Hypothalamus (tissue), 51 donors: ENCODE measurements around the gene VSNL1.

Experiments
- DNase-seq, 51 donors: peaks; one replicate each; lab custom pipeline; 2025; lab: John Stamatoyannopoulos, UW

Gene VSNL1

DNA sequence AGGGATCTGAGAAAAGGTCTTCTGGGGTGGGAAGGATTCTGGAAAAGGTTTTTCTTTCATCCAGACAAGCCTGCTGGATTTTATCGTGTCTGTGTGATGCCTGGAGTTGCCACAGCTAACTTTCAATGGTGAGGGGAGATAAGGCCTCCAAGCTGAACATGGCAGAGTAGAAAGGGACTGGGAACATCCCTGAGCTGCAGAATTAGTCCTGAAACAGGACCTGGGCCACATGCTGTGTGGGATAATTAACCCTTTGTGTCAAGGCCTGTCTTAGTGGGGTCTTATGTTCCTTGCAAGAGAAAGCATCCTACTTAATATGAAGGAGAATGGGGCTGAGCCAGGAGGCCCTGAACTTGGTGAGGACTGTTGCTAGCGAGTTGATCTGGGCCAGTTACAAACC lies 66.4 kb downstream of the VSNL1 start:
- no peak for DNase-seq

DNA sequence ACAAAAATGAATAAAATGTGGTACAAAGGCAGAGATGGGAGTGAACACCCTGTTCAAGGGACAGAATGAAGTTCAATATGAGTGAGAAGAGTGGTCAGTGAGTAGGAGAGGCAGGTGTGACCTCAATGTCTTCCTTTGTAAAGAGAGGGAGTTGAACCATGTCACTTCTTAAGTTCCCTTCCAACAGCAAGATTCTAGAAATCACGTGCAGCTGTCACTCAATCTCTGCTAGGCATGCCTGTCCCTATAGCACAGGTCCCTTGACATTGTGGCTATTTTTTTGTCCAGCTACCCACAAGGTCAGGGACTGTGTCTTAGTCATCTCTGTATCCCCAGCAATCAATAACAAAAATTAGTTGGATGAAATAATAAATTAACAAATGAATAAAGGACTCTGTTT lies 66.9 kb downstream of the VSNL1 start:
- DNase-seq = no peak

DNA sequence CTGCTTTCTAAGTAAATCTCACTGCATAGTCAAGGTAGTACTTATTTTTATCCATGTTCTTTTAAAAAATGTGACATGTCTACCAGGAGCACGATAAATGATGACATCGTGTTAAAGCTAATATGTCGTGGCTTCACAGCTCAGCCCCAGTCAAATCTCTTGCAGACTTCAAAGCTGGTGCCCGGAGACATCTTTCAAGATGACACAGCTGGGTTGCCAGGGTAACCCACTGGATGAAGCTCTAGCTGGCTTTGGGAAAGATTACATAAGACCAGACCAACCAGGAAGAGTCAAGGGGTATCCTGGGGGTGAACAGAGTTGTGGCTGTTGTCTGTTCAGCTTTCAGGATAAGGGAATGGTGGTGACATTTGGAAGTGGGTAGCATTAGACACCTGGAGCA lies 67.8 kb downstream of the VSNL1 start:
- peak in 5 of 51 donors; percentile 15 to 16 (median 16) for DNase-seq

DNA sequence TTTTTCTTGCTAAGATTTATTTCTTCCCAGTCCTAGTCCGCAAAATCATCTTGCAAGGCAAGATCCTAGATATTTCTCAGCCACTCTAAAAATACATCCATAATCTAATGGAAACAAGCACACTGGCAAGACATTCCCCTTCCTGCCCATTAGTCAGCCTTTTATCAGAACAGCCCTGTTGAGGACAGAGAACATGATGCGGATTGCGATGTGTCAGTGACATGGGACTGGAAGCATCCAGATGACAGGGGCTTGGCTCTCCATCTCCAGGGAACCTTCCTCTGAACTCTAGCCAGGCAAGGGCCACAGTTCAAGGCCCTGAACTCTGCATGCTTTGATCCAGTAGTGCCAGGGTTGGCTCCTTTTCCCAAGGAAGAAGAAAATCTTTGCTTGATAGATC lies 70.0 kb downstream of the VSNL1 start:
- no peak for DNase-seq

GRCh38 chr2:17611036-17611435 lies 70.5 kb downstream of the VSNL1 start:
- DNase-seq = no peak

- DNase-seq = no peak
These were observed 73.9 kb downstream of the VSNL1 start for GRCh38 chr2:17614174-17614930.

GRCh38 chr2:17615147-17615546 lies 74.7 kb downstream of the VSNL1 start:
- DNase-seq = no peak

DNA sequence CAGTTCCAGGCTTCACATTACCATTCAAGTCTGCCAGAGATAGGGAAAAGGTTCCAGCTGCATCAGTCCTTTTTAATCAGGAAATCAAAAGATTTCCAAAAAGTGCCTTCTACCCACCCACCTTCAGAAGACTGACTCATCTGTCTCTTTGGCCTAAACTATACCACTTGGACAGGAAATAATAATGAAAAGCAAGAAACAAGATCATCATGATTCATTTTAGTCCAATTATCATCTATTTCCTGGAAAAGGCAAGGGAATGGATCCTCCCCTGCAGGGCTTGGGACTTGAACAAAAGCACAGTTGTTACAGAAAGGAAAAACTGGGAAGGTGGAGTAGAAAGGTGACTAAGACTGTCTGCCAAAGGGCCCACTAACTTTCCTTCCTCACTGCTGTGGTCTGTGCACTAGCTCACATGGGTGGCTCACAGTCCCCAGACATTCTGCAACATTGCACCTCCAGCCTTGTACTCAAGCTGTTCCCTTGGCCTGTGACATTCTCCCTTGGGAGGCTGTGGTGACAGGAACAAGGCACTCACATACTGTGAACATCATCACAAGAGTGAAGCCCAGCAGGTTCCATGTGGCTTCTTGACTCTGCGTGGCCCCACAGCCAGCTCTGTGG lies 75.3 kb downstream of the VSNL1 start:
- DNase-seq = no peak

DNA sequence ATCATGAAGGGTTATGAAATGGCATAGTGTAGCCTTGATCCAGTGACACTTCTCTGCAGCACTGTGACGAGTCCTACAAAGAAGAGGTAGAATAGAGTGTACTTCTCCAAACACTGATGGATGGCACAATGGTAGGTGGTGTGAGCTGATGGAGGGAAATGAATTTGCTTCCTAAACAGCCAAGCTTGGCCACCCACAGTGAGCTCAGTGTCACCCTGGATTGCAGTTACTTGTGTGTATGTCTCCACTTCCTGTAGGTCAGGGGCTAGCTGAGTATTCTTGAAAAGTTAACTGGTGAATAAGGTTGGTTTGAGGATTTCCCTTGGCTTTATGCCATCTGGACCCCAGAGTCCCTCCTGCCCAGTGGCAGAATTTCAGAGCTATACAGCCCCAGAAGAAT lies 75.9 kb downstream of the VSNL1 start:
- DNase-seq = no peak

GRCh38 chr2:17617516-17617915 lies 77.0 kb downstream of the VSNL1 start:
- peak in 4 of 51 donors; percentile 8 to 26 (median 20) for DNase-seq

- DNase-seq = no peak
These were observed 77.5 kb downstream of the VSNL1 start for GRCh38 chr2:17617955-17618354.

DNA sequence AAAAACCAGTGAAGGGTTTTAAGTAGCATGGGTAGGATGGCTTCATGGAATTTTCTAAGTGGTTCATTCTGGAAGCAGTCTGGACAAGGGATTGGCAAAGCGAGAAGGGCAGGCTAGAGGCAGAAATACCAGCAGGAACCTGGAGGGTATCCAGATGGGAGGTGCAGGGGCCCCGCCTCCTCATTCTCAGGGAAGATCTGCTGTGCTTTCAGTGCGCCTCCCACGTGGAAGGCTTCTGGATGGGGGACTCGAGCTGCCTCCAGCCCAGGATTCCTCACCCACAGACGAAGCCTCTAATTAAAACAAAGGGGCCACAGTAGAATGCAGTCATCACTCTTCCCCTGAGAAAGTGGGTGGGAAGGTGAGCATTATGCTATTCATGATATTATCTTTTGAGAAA lies 79.8 kb downstream of the VSNL1 start:
- DNase-seq = peak in 4 of 51 donors; percentile 18 to 68 (median 33)

DNA sequence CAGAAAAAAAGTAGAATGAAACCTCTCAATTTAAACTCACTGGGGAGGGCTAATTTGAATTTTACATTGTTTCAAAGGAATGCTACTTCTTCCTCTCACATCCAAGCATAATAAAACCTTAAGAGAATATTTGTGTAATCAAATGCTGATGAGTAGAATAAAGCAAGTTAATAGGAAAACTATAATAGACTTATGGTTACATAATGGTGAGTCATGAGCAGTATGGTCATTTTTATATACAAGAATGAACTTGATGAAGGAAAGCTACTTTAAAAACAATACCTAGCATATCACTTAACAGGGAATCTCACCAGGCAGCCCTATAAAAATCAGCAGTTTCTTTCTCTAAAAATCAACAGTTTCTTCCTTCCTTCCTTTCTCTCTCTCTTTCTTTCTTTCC lies 80.3 kb downstream of the VSNL1 start:
- no peak for DNase-seq

GRCh38 chr2:17621781-17622180 lies 81.3 kb downstream of the VSNL1 start:
- DNase-seq = no peak

DNA sequence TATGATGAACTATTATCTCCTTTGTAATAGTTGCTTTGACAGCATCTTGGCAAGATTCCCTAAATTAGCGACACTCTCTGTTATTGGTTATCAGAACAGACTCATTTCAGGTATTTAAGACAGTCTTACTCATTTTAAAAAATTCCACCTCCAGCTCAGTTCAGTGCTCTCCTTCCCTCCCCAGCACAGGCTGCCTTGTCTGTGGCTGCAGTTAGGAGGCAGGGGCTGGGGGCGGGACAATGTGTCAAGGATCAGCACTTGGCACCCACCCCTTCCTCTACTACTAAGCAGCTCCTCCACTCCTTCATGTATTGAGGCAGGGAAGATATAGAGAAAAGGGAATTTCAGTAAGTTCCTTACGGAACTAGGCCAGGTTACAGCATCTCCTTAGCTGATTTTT lies 85.0 kb downstream of the VSNL1 start:
- DNase-seq = peak in 4 of 51 donors; percentile 19 to 47 (median 36)

DNA sequence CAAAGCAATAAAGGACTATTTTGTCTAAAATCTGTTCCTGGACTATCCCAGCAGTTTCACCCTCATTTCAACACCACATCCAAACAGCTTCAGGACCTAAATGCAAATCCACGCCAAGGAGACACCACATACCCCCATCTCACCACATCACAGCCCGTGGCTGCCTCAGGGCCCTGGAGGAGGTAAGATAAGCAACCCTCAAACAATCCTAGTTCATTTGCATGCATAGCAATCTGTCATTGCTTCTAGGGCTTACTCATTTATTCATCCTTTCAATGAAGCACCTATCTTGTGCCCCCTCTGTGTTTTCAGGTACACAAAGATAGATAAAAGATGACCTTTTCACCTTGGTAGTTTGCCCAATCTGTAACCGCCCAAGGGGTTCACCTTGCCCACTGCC lies 86.5 kb downstream of the VSNL1 start:
- no peak for DNase-seq

GRCh38 chr2:17627434-17627833 lies 86.9 kb downstream of the VSNL1 start:
- DNase-seq = no peak

- peak in 2 of 51 donors; percentile 24 to 50 for DNase-seq
These were observed 88.1 kb downstream of the VSNL1 start for GRCh38 chr2:17628349-17629261.

- DNase-seq = peak in 1 of 51 donors; percentile 12
These were observed 89.6 kb downstream of the VSNL1 start for GRCh38 chr2:17630089-17630488.

- DNase-seq = no peak
These were observed 94.5 kb downstream of the VSNL1 start for GRCh38 chr2:17634997-17635396.

GRCh38 chr2:17636257-17636656 lies 95.8 kb downstream of the VSNL1 start:
- DNase-seq = no peak
